ENCODE results near the gene CNTNAP2. TPM values are rescaled to one million over a fixed set of nuclear protein-coding genes. Genes with fewer than 3 reads are reported as not detected.
A peak's percentile ranks its signal among the peaks of the same experiment; 100 is the strongest.

Gene CNTNAP2
- total RNA-seq, 1 experiment from 2014 or later, result 64.5 TPM

DNA sequence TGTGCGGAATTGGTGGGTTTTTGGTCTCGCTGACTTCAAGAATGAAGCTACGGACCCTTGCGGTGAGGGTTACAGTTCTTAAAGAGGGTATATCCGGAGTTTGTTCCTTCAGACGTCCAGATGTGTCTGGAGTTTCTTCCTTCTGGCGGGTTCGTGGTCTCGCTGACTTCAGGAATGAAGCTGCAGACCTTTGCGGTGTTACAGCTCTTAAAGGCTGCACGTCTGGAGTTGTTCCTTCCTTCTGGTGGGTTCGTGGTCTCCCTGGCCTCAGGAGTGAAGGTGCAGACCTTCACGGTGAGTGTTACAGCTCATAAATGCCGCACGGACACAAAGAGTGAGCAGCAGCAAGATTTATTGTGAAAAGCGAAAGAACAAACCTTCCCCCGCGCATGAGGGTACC lies 670.7 kb downstream of the CNTNAP2 start:
- no CpG with 5 or more reads among the region's 18 CpGs for WGBS (ENCODE audit: extremely low coverage, insufficient read length, low lambda C conversion rate)
- no peak for DNase-seq
- no peak overlapping the region for H3K18ac ChIP-seq (ENCODE audit: insufficient read length, low read depth, low read length)

More for the DNA sequence above, 670.7 kb downstream of the CNTNAP2 start:
- Histone ChIP-seq H3T11ph (ENCODE audit: low read length) (no peak overlapping the region), H3K4ac (ENCODE audit: low read depth, low read length) (no peak overlapping the region), H2AFZ (ENCODE audit: low read length) (no peak overlapping the region), H3K23me2 (ENCODE audit: insufficient read length, low read depth, low read length, poor library complexity, severe bottlenecking) (no peaks in the 10 kb centered on the region), H3K9ac (ENCODE audit: extremely low read depth, insufficient read length, low read length) (no peak overlapping the region), H4K8ac (replicated peaks; ENCODE audit: insufficient read length, low read depth, low read length) (no peak overlapping the region), H2BK20ac (ENCODE audit: low read depth, low read length, poor library complexity, severe bottlenecking) (no peak overlapping the region), H3K23ac (ENCODE audit: insufficient read length, low read depth, low read length) (no peak overlapping the region), H4K5ac (ENCODE audit: insufficient read length, low read depth, low read length) (no peak overlapping the region), H2AK5ac (ENCODE audit: insufficient read length, low read length) (no peak overlapping the region), H3K79me1 (ENCODE audit: insufficient read depth, low read depth, low read length, poor library complexity, severe bottlenecking) (no peaks in the 10 kb centered on the region), H2BK15ac (ENCODE audit: low read depth, low read length) (no peak overlapping the region), H2BK5ac (ENCODE audit: insufficient read length, low read length) (no peak overlapping the region), H3K27me3 (ENCODE audit: insufficient read depth, low read length) (no peaks in the 10 kb centered on the region), H3K56ac (ENCODE audit: insufficient read length, low read depth, low read length) (no peak overlapping the region), H4K20me1 (ENCODE audit: control insufficient read depth, insufficient read depth, insufficient read length) (no peaks in the 10 kb centered on the region), H2BK12ac (ENCODE audit: insufficient read length, low read depth, low read length) (no peak overlapping the region), H3K14ac (ENCODE audit: insufficient read depth, low read length) (no peak overlapping the region), H3K9me3 (ENCODE audit: control insufficient read depth, low read depth, low read length) (no peaks in the 10 kb centered on the region), H3K79me2 (ENCODE audit: insufficient read depth, low read length) (no peaks in the 10 kb centered on the region), H3K4me1 (ENCODE audit: insufficient read depth, low read length) (peaks cover 2% of the 10 kb centered on the region; the same call in 1 of the 2 replicates), H4K91ac (ENCODE audit: insufficient read length, low read depth, low read length) (no peak overlapping the region), H3K4me2 (ENCODE audit: insufficient read depth, insufficient read length, low read length) (no peak overlapping the region), H2BK120ac (ENCODE audit: low read depth, low read length, poor library complexity, severe bottlenecking) (no peak overlapping the region), H3K27ac (ENCODE audit: insufficient read length, low read depth, low read length) (no peak overlapping the region)
- peaks cover 9 to 12% of the 10 kb centered on the region in 2 experiments for H3K9me3 Mint-ChIP-seq
- H3K36me3 Mint-ChIP-seq (ENCODE audit: insufficient read depth in 1 of 3, low read depth in 3 of 3), result peaks cover 6 to 9% (median 8%) of the 10 kb centered on the region in 3 experiments; a peak in 5 of 7 replicates
- H3K27me3 Mint-ChIP-seq (ENCODE audit: low read depth), result peaks cover 2% of the 10 kb centered on the region
- peaks cover 24 to 30% of the 10 kb centered on the region in 2 experiments for H3K4me1 Mint-ChIP-seq
- no peak overlapping the region for H3K4me3 Mint-ChIP-seq
- TF ChIP-seq, protein P1, sequence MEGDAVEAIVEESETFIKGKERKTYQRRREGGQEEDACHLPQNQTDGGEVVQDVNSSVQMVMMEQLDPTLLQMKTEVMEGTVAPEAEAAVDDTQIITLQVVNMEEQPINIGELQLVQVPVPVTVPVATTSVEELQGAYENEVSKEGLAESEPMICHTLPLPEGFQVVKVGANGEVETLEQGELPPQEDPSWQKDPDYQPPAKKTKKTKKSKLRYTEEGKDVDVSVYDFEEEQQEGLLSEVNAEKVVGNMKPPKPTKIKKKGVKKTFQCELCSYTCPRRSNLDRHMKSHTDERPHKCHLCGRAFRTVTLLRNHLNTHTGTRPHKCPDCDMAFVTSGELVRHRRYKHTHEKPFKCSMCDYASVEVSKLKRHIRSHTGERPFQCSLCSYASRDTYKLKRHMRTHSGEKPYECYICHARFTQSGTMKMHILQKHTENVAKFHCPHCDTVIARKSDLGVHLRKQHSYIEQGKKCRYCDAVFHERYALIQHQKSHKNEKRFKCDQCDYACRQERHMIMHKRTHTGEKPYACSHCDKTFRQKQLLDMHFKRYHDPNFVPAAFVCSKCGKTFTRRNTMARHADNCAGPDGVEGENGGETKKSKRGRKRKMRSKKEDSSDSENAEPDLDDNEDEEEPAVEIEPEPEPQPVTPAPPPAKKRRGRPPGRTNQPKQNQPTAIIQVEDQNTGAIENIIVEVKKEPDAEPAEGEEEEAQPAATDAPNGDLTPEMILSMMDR (conservative IDR thresholded peaks at IDR 0.05), result no peak
- H3K27ac Mint-ChIP-seq, result peak overlapping the region in 2 of 3 experiments; percentile 57 to 76; a peak in 3 of 7 replicates
